PC-3 (cell line): ENCODE data around the gene ALDOC. TPM values are rescaled to one million over a fixed set of nuclear protein-coding genes. Genes with fewer than 3 reads are reported as not detected.
A peak's percentile ranks its signal among the peaks of the same experiment; 100 is the strongest.
"Not testable (repeated sequence)": the region's sequence is repeated elsewhere in the genome, so short reads cannot be mapped to it uniquely, and the experiment has no call there.

Source experiments
- ATAC-seq: fragments of 200-7000 bp; cut with Tn5 transposase; 2 replicates; pipeline ENCODE4 v1.9.1; 2020; ENCODE audit warnings: mild to moderate bottlenecking, moderate library complexity
- BruUV-seq: library from RNA; stranded (reverse); fragments of 400-500 nt; replicated peaks from 2 replicates; lab custom pipeline; 2021; lab: Mats Ljungman, UMichigan
- CTCF ChIA-PET: fragments of 300-600 bp; sonication (Branson Sonifier 250); formaldehyde crosslinking; loops from one replicate; lab custom pipeline; 2022; ENCODE audit warnings: antibody characterized with exemption; lab: Charles Lee
- POLR2A ChIA-PET: fragments of 300-600 bp; sonication (Branson Sonifier 250); formaldehyde crosslinking; loops from one replicate; lab custom pipeline; 2022; ENCODE audit warnings: antibody characterized with exemption; ENCODE audit not compliant: unreplicated experiment; lab: Charles Lee
- DNase-seq: peaks from one replicate; pipeline ENCODE4 v3.0.0-alpha.2; 2015
- H2AFZ ChIP-seq: fragments of 300-600 bp; sonication (generic); 2 replicates; pipeline ENCODE4 v1.6.0; 2016; ENCODE audit warnings: antibody characterized with exemption, low read length
- H3F3A ChIP-seq: fragments of 300-600 bp; sonication (generic); one replicate; pipeline ENCODE4 v1.6.0; 2017; ENCODE audit warnings: antibody characterized with exemption, low read length, control low read depth, mild to moderate bottlenecking; ENCODE audit not compliant: unreplicated experiment
- H3K27ac ChIP-seq: fragments of 300-600 bp; sonication (generic); 2 replicates; pipeline ENCODE4 v1.5.1; 2016; ENCODE audit warnings: mild to moderate bottlenecking, low read length
- H3K27me3 ChIP-seq: fragments of 300-600 bp; sonication (generic); 2 replicates; pipeline ENCODE4 v1.6.1; 2016; ENCODE audit warnings: low read length, mixed read lengths
- H3K36me3 ChIP-seq: fragments of 300-600 bp; sonication (generic); 2 replicates; pipeline ENCODE4 v1.6.1; 2016; ENCODE audit warnings: low read depth, mixed run types, low read length, mixed read lengths
- H3K4me1 ChIP-seq: fragments of 300-600 bp; sonication (generic); 2 replicates; pipeline ENCODE4 v1.5.1; 2016; ENCODE audit warnings: low read length; ENCODE audit not compliant: insufficient read depth
- H3K4me2 ChIP-seq: fragments of 300-600 bp; sonication (generic); 2 replicates; pipeline ENCODE4 v1.6.0; 2016; ENCODE audit warnings: low read length
- H3K4me3 ChIP-seq: fragments of 300-600 bp; sonication (generic); 2 replicates; pipeline ENCODE4 v1.5.1; 2016; ENCODE audit warnings: mild to moderate bottlenecking, low read length, mixed read lengths
- H3K79me2 ChIP-seq: fragments of 300-600 bp; sonication (generic); 2 replicates; pipeline ENCODE4 v1.6.1; 2017; ENCODE audit warnings: low read length, mixed read lengths
- H3K9ac ChIP-seq: fragments of 300-600 bp; sonication (generic); 2 replicates; pipeline ENCODE4 v1.6.0; 2016; ENCODE audit warnings: mild to moderate bottlenecking, low read length
- H3K9me2 ChIP-seq: fragments of 300-600 bp; sonication (generic); replicated peaks from 2 replicates; pipeline ENCODE4 v1.6.1; 2016; ENCODE audit warnings: mixed run types, low read length, mixed read lengths
- H3K9me3 ChIP-seq: fragments of 300-600 bp; sonication (generic); 2 replicates; pipeline ENCODE4 v1.6.1; 2016; ENCODE audit warnings: low read length, mixed read lengths
- H4K20me1 ChIP-seq: fragments of 300-600 bp; sonication (generic); 2 replicates; pipeline ENCODE4 v1.6.1; 2016; ENCODE audit warnings: low read length, mixed read lengths
- EZH2 ChIP-seq: fragments of 300-600 bp; sonication (generic); IDR thresholded peaks from one replicate; pipeline ENCODE4 v1.6.1; 2017; ENCODE audit warnings: antibody characterized with exemption, mild to moderate bottlenecking, low read length; ENCODE audit not compliant: unreplicated experiment
- EZH2phosphoT487 ChIP-seq: fragments of 300-600 bp; sonication (generic); IDR thresholded peaks from 2 replicates; pipeline ENCODE4 v1.6.1; 2018; ENCODE audit warnings: mild to moderate bottlenecking, antibody characterized with exemption, low read length, borderline replicate concordance
- intact Hi-C: fragments of 100-400 bp; cut with micrococcal nuclease; formaldehyde crosslinking; loops from 2 replicates; pipeline ENCODE4 v1.9.0; 2023
- total RNA-seq: library from RNA; depleted of rRNA; stranded (reverse); fragments of >200 nt; gene quantifications from 2 replicates; pipeline ENCODE4 v1.2.3, GENCODE V29; 2014
- TF ChIP-seq, protein P1 (sequence below): fragments of 300-600 bp; sonication (generic); conservative IDR thresholded peaks from 2 replicates; pipeline ENCODE4 v1.5.1; 2017; ENCODE audit warnings: antibody characterized with exemption, low read depth, mild to moderate bottlenecking, low read length

ALDOC gene
- total RNA-seq, 1 experiment from 2014 or later: 42.6 TPM

DNA sequence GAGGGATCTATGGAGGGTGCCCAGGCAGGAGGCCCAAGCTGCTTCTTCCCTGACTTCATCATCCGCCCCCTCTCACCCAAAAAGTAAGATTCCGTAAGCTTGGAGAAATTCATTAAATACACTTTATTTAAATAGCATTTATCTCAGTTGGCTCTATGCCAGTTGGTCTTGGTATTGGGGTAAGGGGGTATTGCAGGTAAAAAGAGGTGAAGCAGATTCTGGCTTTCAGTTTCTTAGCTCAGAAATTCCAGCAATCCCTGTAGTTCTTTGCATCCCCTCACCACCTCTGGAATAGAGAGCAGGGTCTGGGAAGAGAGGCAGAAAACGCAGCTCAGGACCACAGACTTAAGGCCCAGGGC is 750 bp upstream of the ALDOC start:
- Histone ChIP-seq H3K36me3 (peaks cover 12% of the 10 kb centered on the region; the same call in 1 of the 2 replicates), H3K27me3 (no peaks in the 10 kb centered on the region), H3K79me2 (no peaks in the 10 kb centered on the region), H4K20me1 (no peaks in the 10 kb centered on the region), H3K9me3 (no peaks in the 10 kb centered on the region), H3K4me3 (no peak overlapping the region), H3K4me2 (no peak overlapping the region), H3K27ac (no peak overlapping the region), H3K4me1 (peaks cover 5% of the 10 kb centered on the region; the same call in 1 of the 2 replicates), H3F3A (no peaks in the 10 kb centered on the region), H3K9ac (no peak overlapping the region), H3K9me2 (no peaks in the 10 kb centered on the region), H2AFZ (0 out of 2 replicates have a peak overlapping the region, but pooled peaks have one; percentile 35)
- DNase-seq (no peak), ATAC-seq (no peak)
- intact Hi-C loops: no loop called here
- TF ChIP-seq EZH2phosphoT487: no peak
- TF ChIP-seq EZH2: no peak
- TF ChIP-seq, protein P1, sequence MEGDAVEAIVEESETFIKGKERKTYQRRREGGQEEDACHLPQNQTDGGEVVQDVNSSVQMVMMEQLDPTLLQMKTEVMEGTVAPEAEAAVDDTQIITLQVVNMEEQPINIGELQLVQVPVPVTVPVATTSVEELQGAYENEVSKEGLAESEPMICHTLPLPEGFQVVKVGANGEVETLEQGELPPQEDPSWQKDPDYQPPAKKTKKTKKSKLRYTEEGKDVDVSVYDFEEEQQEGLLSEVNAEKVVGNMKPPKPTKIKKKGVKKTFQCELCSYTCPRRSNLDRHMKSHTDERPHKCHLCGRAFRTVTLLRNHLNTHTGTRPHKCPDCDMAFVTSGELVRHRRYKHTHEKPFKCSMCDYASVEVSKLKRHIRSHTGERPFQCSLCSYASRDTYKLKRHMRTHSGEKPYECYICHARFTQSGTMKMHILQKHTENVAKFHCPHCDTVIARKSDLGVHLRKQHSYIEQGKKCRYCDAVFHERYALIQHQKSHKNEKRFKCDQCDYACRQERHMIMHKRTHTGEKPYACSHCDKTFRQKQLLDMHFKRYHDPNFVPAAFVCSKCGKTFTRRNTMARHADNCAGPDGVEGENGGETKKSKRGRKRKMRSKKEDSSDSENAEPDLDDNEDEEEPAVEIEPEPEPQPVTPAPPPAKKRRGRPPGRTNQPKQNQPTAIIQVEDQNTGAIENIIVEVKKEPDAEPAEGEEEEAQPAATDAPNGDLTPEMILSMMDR: no peak
- ChIA-PET CTCF (no interaction called here), POLR2A (no interaction called here)
- no TSS peak for BruUV-seq

DNA sequence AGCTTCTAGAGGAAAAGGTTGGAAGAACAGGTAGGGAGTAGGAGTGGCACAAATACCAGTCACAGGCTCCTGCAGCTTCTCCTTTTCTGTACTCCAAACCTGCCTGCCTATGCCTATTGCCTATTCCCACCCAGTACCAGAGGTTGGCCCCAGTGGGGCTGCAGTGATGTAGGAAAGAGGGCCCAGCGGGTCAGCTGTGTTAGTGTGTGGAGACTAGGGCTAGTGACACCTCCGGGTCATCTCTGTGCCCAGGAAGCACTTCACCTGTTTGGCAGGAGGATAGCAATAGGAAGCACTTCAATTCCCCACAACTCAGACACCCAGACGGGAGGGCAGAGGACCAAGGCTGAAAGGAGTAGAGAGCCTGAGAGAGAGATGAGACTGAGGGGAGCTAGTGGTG is 679 bp downstream of the ALDOC start:
- H3K79me2 ChIP-seq, H3K4me3 ChIP-seq, intact Hi-C loops, H3K36me3 ChIP-seq, H2AFZ ChIP-seq, H3F3A ChIP-seq, CTCF ChIA-PET, H3K27ac ChIP-seq, ATAC-seq, POLR2A ChIA-PET, BruUV-seq, H3K9ac ChIP-seq, H3K9me3 ChIP-seq, H3K9me2 ChIP-seq, H3K4me2 ChIP-seq, H3K27me3 ChIP-seq, H4K20me1 ChIP-seq, DNase-seq: not testable (repeated sequence)
- H3K4me1 ChIP-seq: peaks cover 11% of the 10 kb centered on the region; the same call in 1 of the 2 replicates

DNA sequence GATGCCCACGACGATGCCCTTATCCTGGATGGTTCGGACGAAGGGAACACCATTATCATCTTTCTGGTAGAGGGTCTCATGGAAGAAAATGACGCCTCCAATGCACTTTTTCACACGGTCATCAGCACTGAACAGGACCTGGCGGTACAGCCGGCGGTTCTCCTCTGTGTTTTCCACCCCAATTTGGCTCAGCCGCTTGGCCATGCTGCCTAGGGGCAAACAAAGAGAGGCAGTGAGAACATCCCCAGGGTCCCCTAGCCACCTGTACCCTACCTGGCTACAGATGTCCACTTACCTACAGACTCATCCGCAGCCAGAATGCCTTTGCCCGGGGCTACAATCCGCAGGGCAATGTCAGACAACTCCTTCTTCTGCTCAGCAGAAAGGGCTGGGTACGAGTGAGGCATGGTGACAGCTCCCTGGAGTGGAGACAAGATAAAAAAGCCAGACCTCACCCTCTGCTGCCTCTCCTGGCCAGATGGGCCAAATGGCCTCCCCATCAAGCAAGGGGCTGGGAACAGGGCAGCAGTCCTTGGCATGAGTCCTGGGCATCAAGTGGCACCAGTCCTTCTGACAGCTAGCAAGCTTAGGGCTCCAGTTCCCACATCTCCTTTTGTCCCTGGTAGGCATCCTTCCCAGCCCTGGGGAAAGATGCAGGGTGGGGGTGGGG is 1.4 kb downstream of the ALDOC start:
- ChIA-PET CTCF (no interaction called here), POLR2A (no interaction called here)
- Histone ChIP-seq H3K4me1 (peaks cover 11% of the 10 kb centered on the region; the same call in 1 of the 2 replicates), H3K79me2 (peaks cover 10% of the 10 kb centered on the region), H3K36me3 (peaks cover 7% of the 10 kb centered on the region; the same call in 1 of the 2 replicates), H3K27ac (no peak overlapping the region), H3K4me2 (no peak overlapping the region), H3F3A (no peaks in the 10 kb centered on the region), H4K20me1 (no peaks in the 10 kb centered on the region), H3K9me3 (no peaks in the 10 kb centered on the region), H2AFZ (no peak overlapping the region), H3K27me3 (no peaks in the 10 kb centered on the region), H3K9ac (no peak overlapping the region), H3K9me2 (no peaks in the 10 kb centered on the region), H3K4me3 (no peak overlapping the region)
- BruUV-seq: no TSS peak
- TF ChIP-seq EZH2phosphoT487: no peak
- DNase-seq (no peak), ATAC-seq (no peak)
- intact Hi-C loops: no loop called here
